ENCODE measurements around the gene SLCO3A1.

The SLCO3A1 gene

DNA sequence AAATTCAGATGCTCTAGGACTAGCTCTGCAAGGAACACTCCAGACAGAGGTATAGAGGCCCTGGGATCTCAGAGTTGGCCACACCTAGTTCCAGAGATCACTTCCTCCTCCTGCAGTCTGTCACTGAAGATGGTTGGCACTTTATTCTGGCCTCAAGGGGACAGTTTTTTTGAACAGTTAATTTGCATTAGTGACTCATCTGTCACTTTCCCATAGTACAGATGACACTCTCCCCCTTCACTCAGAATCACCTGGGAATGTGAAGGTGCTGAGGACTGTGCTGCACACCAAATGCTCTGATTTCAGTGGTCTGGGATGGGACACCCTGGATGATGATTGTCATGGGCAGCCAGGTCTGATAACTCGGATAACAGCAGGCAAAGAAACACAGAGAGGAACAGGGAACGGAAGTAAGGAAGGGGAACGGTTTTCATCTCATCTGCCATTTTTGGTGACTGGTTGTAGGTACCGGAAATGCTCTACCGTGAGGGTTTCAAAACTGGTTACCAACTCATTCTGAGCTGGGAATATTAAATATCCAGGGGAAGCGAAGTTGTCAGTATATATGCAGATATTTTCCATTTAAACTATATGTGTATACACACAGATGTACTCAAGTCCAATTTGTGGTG lies 307.6 kb downstream of the SLCO3A1 start:
- H3K27ac ChIP-seq = no peak overlapping the region
- DNase-seq (ENCODE audit: low spot score) = no peak
- ChIA-PET POLR2A (ENCODE audit: low non-redundant PET) (no interaction called here), CTCF (no interaction called here)
- TF ChIP-seq, protein P1, sequence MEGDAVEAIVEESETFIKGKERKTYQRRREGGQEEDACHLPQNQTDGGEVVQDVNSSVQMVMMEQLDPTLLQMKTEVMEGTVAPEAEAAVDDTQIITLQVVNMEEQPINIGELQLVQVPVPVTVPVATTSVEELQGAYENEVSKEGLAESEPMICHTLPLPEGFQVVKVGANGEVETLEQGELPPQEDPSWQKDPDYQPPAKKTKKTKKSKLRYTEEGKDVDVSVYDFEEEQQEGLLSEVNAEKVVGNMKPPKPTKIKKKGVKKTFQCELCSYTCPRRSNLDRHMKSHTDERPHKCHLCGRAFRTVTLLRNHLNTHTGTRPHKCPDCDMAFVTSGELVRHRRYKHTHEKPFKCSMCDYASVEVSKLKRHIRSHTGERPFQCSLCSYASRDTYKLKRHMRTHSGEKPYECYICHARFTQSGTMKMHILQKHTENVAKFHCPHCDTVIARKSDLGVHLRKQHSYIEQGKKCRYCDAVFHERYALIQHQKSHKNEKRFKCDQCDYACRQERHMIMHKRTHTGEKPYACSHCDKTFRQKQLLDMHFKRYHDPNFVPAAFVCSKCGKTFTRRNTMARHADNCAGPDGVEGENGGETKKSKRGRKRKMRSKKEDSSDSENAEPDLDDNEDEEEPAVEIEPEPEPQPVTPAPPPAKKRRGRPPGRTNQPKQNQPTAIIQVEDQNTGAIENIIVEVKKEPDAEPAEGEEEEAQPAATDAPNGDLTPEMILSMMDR (conservative IDR thresholded peaks at IDR 0.05; ENCODE audit: low read depth) = no peak

- POLR2A ChIA-PET (ENCODE audit: low non-redundant PET) = no interaction called here
- no peak overlapping the region for H3K27ac ChIP-seq
- TF ChIP-seq, protein P1 (conservative IDR thresholded peaks at IDR 0.05; ENCODE audit: low read depth) = no peak
- CTCF ChIA-PET = interaction anchor here (0.6 kb wide), 1 partner anchor 64 kb away, joined by 3 read pairs; no protein-coding TSS in a partner anchor
- DNase-seq (ENCODE audit: low spot score) = no peak
Observed at GRCh38 chr15:92162657-92163056, 309.1 kb downstream of the SLCO3A1 start.

- DNase-seq (ENCODE audit: low spot score) = no peak
- ChIA-PET CTCF (no interaction called here), POLR2A (ENCODE audit: low non-redundant PET) (no interaction called here)
- TF ChIP-seq, protein P1 (conservative IDR thresholded peaks at IDR 0.05; ENCODE audit: low read depth) = no peak
- H3K27ac ChIP-seq = no peak overlapping the region
Observed at GRCh38 chr15:92163641-92164040, 310.1 kb downstream of the SLCO3A1 start.

DNA sequence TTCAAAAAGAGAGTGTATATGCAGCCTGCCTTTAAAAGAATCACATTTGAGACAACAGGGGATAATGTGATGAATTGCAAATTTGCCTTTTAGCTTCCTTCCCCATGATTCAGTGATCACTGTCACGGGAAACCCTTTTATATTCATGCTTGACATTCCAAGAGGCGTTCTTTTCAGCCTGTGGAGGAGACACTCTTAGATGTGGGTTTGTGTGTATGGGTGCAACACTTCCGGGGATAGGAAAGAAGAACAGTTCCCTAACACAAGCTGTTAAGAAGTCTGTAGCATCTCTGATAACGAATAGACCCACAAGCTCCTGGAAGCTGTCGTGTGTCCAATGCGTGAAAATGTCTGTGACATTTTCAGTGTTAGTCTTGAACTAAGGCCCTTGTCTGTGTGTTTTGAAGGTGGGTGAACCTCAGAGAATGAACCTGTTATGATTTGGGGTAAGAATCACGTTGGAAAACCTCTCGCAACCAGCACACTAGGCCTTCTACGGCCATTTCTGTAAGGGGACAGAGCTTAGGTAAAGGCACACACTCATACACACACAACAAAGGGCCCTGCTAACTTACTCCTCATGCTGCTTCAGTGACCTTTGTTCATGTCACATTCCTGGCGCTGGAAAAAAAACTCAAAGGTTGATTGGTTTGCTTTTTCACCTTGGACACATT lies 311.0 kb downstream of the SLCO3A1 start:
- POLR2A ChIA-PET (ENCODE audit: low non-redundant PET) = no interaction called here
- CTCF ChIA-PET = no interaction called here

DNA sequence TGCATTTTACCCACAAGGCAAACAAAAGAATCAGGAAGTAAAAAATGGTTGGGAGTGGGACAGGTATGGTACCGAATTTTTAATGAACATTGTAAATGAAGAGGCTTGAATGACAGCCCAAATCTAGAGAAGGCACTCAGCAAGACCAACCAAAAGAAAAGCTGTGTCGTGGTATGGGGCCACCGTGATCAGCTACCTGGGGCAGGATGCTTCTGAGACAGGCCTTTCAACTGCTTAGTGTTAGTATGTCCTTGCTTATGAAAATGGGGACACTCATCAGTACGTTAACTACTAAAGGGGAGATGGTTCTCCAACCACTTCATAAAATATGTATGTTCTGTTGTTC lies 311.5 kb downstream of the SLCO3A1 start:
- no peak for DNase-seq (ENCODE audit: low spot score)
- H3K27ac ChIP-seq = no peak overlapping the region
- TF ChIP-seq, protein P1 (conservative IDR thresholded peaks at IDR 0.05; ENCODE audit: low read depth) = no peak
- CTCF ChIA-PET = no interaction called here
- POLR2A ChIA-PET (ENCODE audit: low non-redundant PET) = no interaction called here

More for the DNA sequence above, 311.0 kb downstream of the SLCO3A1 start:
- DNase-seq (ENCODE audit: low spot score) = no peak
- no peak overlapping the region for H3K27ac ChIP-seq
- TF ChIP-seq, protein P1 (conservative IDR thresholded peaks at IDR 0.05; ENCODE audit: low read depth) = no peak

DNA sequence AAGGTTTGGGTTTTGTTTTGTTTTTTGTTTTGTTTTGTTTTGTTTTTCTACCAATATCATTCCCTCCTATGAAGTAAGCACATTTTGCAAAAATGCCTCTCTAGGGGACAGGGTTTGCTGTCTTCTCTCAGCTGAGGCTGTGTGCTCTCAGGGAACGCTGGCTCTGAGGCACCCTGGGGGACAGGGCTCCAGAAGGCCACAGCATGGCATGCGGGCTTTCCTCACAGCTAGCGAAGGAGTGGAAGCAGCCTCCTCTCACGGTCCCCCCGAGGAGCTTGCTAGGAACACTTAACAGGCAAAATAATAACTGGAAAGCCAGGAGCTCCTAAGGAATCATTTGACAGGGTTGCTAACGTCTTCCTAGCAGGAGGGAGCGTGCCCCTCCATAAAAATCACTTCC lies 312.5 kb downstream of the SLCO3A1 start:
- no peak for DNase-seq (ENCODE audit: low spot score)
- POLR2A ChIA-PET (ENCODE audit: low non-redundant PET) = no interaction called here
- TF ChIP-seq, protein P1 (conservative IDR thresholded peaks at IDR 0.05; ENCODE audit: low read depth) = no peak
- H3K27ac ChIP-seq = no peak overlapping the region
- CTCF ChIA-PET = no interaction called here
